Body of pancreas (tissue), 4 donors: ENCODE data around the gene GAS5. TPM values are rescaled to one million over a fixed set of nuclear protein-coding genes. Genes with fewer than 3 reads are reported as not detected.
A peak's percentile ranks its signal among the peaks of the same experiment; 100 is the strongest.

ENCODE experiments used
- ATAC-seq: fragments of 150-250 bp; one replicate; pipeline ENCODE4 v1.9.1; 2016
- DNase-seq, 4 donors: peaks; one replicate each; pipeline ENCODE4 v3.0.0-alpha.2; 2019
- H3K27ac ChIP-seq, 4 donors: fragments of 200-600 bp; sonication (generic); 1 replicate in 3 of 4; 2 replicates in 1 of 4; pipeline versions ENCODE4 v1.5.1 to v1.6.1; 2016 to 2019; ENCODE audit warnings: mild to moderate bottlenecking in 1 of 4, mixed read lengths in 1 of 4, moderate library complexity in 1 of 4
- H3K27me3 ChIP-seq, 2 donors: fragments of 200-600 bp; sonication (generic); one replicate each; pipeline ENCODE4 v1.6.0; 2016; ENCODE audit warnings: mild to moderate bottlenecking in 1 of 2
- H3K36me3 ChIP-seq, 2 donors: fragments of 200-600 bp; sonication (generic); replicated peaks in 1 of 2; 2 replicates each; pipeline ENCODE4 v1.5.1; 2016; ENCODE audit warnings: low read depth in 2 of 2; ENCODE audit not compliant: insufficient read depth in 1 of 2
- H3K4me1 ChIP-seq: fragments of 200-600 bp; sonication (generic); one replicate; pipeline ENCODE4 v1.6.0; 2016
- H3K4me3 ChIP-seq, 2 donors: fragments of 200-600 bp; sonication (generic); 1 replicate in 1 of 2; 2 replicates in 1 of 2; pipeline ENCODE4 v1.5.1; 2016 to 2019
- H3K9me3 ChIP-seq, 3 donors: fragments of 200-600 bp; sonication (generic); 1 replicate in 2 of 3; 2 replicates in 1 of 3; pipeline ENCODE4 v1.5.1; 2016
- POLR2A ChIP-seq, 3 donors: fragments of 450-650 bp; IDR thresholded peaks; one replicate each; pipeline ENCODE4 v1.6.1; 2016; ENCODE audit warnings: antibody characterized with exemption in 3 of 3, mild to moderate bottlenecking in 2 of 3
- WGBS, 2 donors: methylation state at CpG; one replicate each; pipeline ENCODE4 v1.1.5; 2017; 5-methylcytosine and 5-hydroxymethylcytosine counted together
- intact Hi-C: fragments of 100-400 bp; cut with DNase I; formaldehyde crosslinking; loops from one replicate; pipeline ENCODE4 v1.15.1; 2023
- total RNA-seq, 2 donors: library from RNA; depleted of rRNA; stranded (reverse); fragments of >200 nt; gene quantifications; one replicate each; pipeline ENCODE4 v1.1.0, GENCODE V29; 2016
- TF ChIP-seq, protein P1 (sequence below), 7 experiments: fragments of 450-650 bp in 4 of 7; fragments of 200-600 bp in 3 of 7; sonication (generic) in 3 of 7; IDR thresholded peaks; one replicate each; pipeline ENCODE4 v1.5.1; 2016 to 2019; ENCODE audit warnings: antibody characterized with exemption in 7 of 7

Gene GAS5
- total RNA-seq, 2 donors from 2014 or later, result 413 to 570 TPM

DNA sequence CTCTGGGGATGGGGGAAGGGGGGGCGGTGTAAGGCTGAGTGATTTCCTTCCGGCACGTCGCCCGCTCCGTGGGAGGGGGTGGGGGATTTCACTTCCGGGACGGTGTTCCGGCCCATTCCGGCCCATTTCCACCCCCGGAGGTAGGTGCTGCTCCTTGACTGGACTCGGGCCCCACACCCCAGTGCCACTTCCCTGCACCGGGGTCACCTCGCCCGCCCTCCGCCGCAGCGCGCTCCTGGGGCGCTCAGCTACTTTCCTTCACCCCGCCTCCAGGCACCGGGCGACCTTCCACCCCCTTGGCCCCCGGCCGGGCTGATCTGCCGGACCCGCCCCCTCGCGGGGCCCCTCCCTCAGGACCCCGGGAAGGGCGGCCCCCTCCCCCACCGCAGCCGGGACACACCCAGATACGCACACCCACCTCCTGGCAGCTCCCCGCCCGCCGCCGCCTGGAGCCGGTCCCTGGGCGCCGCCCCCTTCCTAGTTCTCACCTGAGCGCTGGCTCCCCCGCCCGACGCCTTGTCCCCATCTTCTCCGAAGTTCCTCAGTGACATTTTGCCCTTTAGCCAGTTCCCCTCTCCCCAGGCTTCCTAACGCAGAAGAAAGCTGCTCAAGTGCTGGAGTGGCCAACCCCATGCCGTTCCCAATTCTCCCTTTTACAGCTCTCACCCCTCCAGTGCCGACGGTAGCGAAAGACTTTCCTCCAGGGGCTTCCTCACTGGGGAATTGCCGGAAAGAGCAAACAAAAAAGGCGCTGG lies 654 bp upstream of the GAS5 start, which contains the start of gene ZBTB37:
ZBTB37 (plus strand) TSS at position 115 of the 755 bp plus-strand sequence. CDS start 1,846 bp downstream, outside the sequence.
- Histone ChIP-seq H3K4me1 (peaks cover 60% of the 10 kb centered on the region), H3K36me3 (peaks cover 0 to 9% of the 10 kb centered on the region in 2 donors), H3K27ac (peak within 1 kb of the TSS; percentile 91 to 98 (median 97)), H3K27me3 (no peaks in the 10 kb centered on the region), H3K4me3 (peak within 1 kb of the TSS; percentile 77 to 88), H3K9me3 (no peaks in the 10 kb centered on the region)
- TF ChIP-seq, protein P1, sequence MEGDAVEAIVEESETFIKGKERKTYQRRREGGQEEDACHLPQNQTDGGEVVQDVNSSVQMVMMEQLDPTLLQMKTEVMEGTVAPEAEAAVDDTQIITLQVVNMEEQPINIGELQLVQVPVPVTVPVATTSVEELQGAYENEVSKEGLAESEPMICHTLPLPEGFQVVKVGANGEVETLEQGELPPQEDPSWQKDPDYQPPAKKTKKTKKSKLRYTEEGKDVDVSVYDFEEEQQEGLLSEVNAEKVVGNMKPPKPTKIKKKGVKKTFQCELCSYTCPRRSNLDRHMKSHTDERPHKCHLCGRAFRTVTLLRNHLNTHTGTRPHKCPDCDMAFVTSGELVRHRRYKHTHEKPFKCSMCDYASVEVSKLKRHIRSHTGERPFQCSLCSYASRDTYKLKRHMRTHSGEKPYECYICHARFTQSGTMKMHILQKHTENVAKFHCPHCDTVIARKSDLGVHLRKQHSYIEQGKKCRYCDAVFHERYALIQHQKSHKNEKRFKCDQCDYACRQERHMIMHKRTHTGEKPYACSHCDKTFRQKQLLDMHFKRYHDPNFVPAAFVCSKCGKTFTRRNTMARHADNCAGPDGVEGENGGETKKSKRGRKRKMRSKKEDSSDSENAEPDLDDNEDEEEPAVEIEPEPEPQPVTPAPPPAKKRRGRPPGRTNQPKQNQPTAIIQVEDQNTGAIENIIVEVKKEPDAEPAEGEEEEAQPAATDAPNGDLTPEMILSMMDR (IDR thresholded peaks at IDR 0.05), result no peak
- TF ChIP-seq POLR2A (IDR thresholded peaks at IDR 0.05), result peak; percentile 9 to 72 (median 62)
- DNase-seq (peak; percentile 96 to 98 (median 96)), ATAC-seq (peak; percentile 79)
- intact Hi-C loops, result loop anchor here (10.0 kb wide), 1 partner anchor 86 kb away; no protein-coding TSS in a partner anchor
- 0 to 1% methylated on average over 43 to 44 of the region's 53 CpGs for WGBS, 2 donors

DNA sequence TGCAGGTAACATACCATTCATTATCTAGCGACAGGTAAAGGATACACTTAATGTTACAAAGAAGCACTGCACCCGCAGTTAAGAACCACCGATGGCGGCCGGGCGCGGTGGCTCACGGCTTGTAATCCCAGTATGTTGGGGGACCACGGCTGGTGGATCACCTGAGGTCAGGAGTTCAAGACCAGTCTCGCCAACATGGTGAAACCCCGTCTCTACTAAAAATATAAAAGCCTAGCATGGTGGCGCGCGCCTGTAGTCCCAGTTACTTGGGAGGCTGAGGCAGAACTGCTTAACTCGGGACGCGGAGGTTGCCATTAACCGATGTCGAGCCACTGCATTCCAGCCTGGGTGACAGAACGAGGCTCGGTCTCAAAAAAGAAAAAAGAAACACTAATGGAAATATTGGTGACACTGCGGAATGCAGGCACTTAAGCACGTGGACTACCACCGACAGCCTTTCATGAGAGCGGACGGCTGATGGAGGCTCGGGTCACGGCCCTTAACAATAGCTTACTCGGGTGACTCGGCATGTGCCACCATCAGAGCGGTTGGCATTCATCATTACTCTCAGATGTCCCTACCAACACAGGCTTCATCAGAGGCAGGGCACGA lies 542 bp downstream of the GAS5 start:
- peaks cover 0 to 11% of the 10 kb centered on the region in 2 donors for H3K36me3 ChIP-seq
- H3K27me3 ChIP-seq, result no peaks in the 10 kb centered on the region
- DNase-seq, result no peak
- peak; percentile 1 for ATAC-seq
- H3K9me3 ChIP-seq, result no peaks in the 10 kb centered on the region
- peaks cover 61% of the 10 kb centered on the region for H3K4me1 ChIP-seq
- TF ChIP-seq, protein P1 (IDR thresholded peaks at IDR 0.05), result no peak
- no peak for TF ChIP-seq POLR2A (IDR thresholded peaks at IDR 0.05)
- peak overlapping the region; percentile 91 to 98 (median 97) for H3K27ac ChIP-seq
- 2 to 4% methylated on average over 30 to 32 of the region's 32 CpGs for WGBS, 2 donors
- intact Hi-C loops, result loop anchor here (10.0 kb wide), 1 partner anchor 88 kb away; no protein-coding TSS in a partner anchor
- H3K4me3 ChIP-seq, result peak overlapping the region; percentile 71 to 88

DNA sequence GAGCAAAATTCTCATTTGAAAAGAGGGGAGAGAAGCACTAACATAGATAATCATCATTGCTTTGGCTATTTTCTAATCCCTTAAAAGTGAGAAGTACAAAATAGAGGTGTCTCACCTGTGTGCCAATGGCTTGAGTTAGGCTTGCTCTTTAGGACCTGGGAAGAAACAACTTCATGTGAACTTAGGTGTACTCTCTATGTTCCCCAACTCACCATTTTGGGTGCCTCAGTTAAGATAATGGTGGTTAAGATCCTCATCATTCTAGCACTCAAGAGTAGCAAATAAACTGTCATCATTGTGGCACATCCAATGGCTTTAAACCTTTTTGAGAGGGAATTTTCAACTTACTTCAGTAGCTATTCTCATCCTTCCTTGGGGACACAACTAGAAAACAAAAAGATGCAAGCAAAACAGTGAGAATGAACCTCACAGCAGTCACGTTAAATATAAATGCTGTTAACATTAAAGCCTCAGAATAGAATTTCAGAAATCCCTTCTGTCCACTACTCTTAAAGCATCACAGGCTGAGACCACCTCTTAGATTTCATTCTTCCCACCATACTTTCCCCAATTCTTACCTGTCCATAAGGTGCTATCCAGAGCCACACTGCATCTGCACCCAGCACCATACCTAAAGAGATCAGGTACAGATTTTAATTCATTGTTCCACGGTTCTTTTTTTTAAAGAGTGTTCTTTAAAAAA lies 1.2 kb downstream of the GAS5 start:
- DNase-seq, result no peak

DNA sequence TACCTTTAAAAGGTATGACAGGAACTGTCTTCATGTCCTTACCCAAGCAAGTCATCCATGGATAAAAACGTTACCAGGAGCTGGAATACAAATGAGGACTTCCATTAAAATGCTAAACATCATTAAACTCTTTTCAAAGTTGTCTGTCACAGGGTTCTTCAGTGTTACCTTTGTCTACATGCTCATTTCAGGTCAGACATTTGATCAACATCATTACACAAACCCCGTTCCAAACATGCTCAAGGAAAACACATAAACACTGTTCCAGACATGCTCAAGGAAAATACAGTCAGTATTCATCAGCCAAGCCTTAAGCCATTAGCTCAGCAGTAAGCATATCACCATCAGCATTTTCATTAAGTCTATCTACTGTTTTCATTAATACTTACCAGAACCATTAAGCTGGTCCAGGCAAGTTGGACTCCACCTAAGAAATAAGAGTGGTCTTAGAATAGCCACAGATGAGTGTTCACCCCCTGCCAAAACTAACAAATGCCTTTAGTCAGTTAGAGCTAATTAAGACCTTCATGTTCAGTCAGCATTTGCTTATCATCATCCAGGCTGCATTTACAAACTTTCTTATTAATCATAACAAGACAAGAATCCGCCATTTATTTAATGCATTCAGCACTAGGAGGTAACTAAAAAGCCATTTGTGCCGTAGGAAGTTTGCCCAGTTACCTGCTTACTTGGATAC lies 2.2 kb downstream of the GAS5 start:
- peaks cover 50% of the 10 kb centered on the region for H3K4me1 ChIP-seq
- intact Hi-C loops, result loop anchor here (10.0 kb wide), 1 partner anchor 89 kb away; no protein-coding TSS in a partner anchor
- no peaks in the 10 kb centered on the region for H3K27me3 ChIP-seq
- peaks cover 0 to 11% of the 10 kb centered on the region in 2 donors for H3K36me3 ChIP-seq
- ATAC-seq (no peak), DNase-seq (no peak)
- no peaks in the 10 kb centered on the region for H3K9me3 ChIP-seq
- H3K4me3 ChIP-seq, result peak overlapping the region in 1 of 2 donors; percentile 88
- WGBS, 2 donors, result 20 to 24% methylated on average over 4 of the region's 4 CpGs
- peak overlapping the region in 2 of 4 donors; percentile 13 for H3K27ac ChIP-seq
- no peak for TF ChIP-seq POLR2A (IDR thresholded peaks at IDR 0.05)
- TF ChIP-seq, protein P1 (IDR thresholded peaks at IDR 0.05), result no peak

More for the DNA sequence above, 1.2 kb downstream of the GAS5 start:
- Histone ChIP-seq H3K4me3 (peak overlapping the region; percentile 71 to 88), H3K27me3 (no peaks in the 10 kb centered on the region), H3K4me1 (peaks cover 60% of the 10 kb centered on the region), H3K36me3 (peaks cover 0 to 11% of the 10 kb centered on the region in 2 donors), H3K9me3 (no peaks in the 10 kb centered on the region), H3K27ac (peak overlapping the region in 3 of 4 donors; percentile 96 to 98 (median 98))
- TF ChIP-seq POLR2A (IDR thresholded peaks at IDR 0.05), result no peak
- TF ChIP-seq, protein P1 (IDR thresholded peaks at IDR 0.05), result no peak
- intact Hi-C loops, result loop anchor here (10.0 kb wide), 1 partner anchor 88 kb away; no protein-coding TSS in a partner anchor
- WGBS, 2 donors, result 6 to 7% methylated on average over 2 of the region's 2 CpGs
- no peak for ATAC-seq
